HCT116 (cell line): ENCODE measurements around the gene ADAMTS15. TPM values are rescaled to one million over a fixed set of nuclear protein-coding genes. Genes with fewer than 3 reads are reported as not detected.

Source experiments
- ATAC-seq: fragments of 200-7000 bp; cut with Tn5 transposase; 2 replicates; pipeline ENCODE4 v1.9.1; 2020; ENCODE audit warnings: mild to moderate bottlenecking, moderate library complexity
- BruUV-seq: library from RNA; stranded (reverse); fragments of 400-500 nt; replicated peaks from 2 replicates; lab custom pipeline; 2021; lab: Mats Ljungman, UMichigan
- CTCF ChIA-PET: fragments of 300-600 bp; sonication (Branson Sonifier 250); formaldehyde crosslinking; loops from one replicate; lab custom pipeline; 2021; ENCODE audit warnings: antibody characterized with exemption; lab: Charles Lee
- POLR2A ChIA-PET: fragments of 300-600, 350-600 bp; sonication (Branson Sonifier 250); formaldehyde crosslinking; loops from one replicate; lab custom pipeline; 2021; ENCODE audit warnings: antibody characterized with exemption; lab: Charles Lee
- RAD21 ChIA-PET, 2 experiments: fragments of 300-600 bp; sonication (Branson Sonifier 250); formaldehyde crosslinking; loops; one replicate each; lab custom pipeline; 2023; ENCODE audit warnings: low total read pairs in 2 of 2; ENCODE audit not compliant: uncharacterized antibody in 2 of 2, unreplicated experiment in 2 of 2, low non-redundant PET in 1 of 2; lab: Charles Lee
- DNase-seq: peaks from one replicate; pipeline ENCODE4 v3.0.0-alpha.2; 2010; ENCODE audit warnings: low read depth, low spot score
- H2AFZ ChIP-seq: fragments of 200-600 bp; shearing (Covaris generic), sonication (generic); 2 replicates; pipeline ENCODE4 v1.6.1; 2017; ENCODE audit warnings: low read depth, mixed run types, mixed read lengths, antibody characterized with exemption, low read length; ENCODE audit not compliant: poor library complexity, severe bottlenecking
- H3K27ac ChIP-seq: 2 replicates; pipeline ENCODE4 v1.5.1; 2012; ENCODE audit warnings: low read depth, low read length
- H3K27me3 ChIP-seq: fragments of 200-600 bp; sonication (generic); 2 replicates; pipeline ENCODE4 v1.6.1; 2016; ENCODE audit warnings: mixed run types, low read length, mixed read lengths; ENCODE audit not compliant: insufficient read depth
- H3K36me3 ChIP-seq, 2 experiments: fragments of 200-500 bp in 1 of 2; fragments of 200-600 bp in 1 of 2; sonication (Bioruptor generic) in 1 of 2; sonication (generic) in 1 of 2; 2 replicates each; pipeline versions ENCODE4 v1.5.1 to v1.6.1; 2014 to 2016; ENCODE audit warnings: low read length in 2 of 2, inconsistent platforms in 1 of 2, mixed read lengths in 1 of 2, mixed run types in 1 of 2; ENCODE audit not compliant: insufficient read depth in 2 of 2, control insufficient read depth in 1 of 2
- H3K4me1 ChIP-seq, 2 experiments: fragments of 200-600 bp in 1 of 2; sonication (generic) in 1 of 2; 2 replicates each; pipeline versions ENCODE4 v1.5.1 to v1.6.1; 2012 to 2017; ENCODE audit warnings: low read length in 2 of 2, inconsistent platforms in 1 of 2, mild to moderate bottlenecking in 1 of 2, mixed read lengths in 1 of 2, mixed run types in 1 of 2, moderate library complexity in 1 of 2; ENCODE audit not compliant: insufficient read depth in 2 of 2, control insufficient read depth in 1 of 2
- H3K4me2 ChIP-seq: fragments of 200-600 bp; sonication (generic); 2 replicates; pipeline ENCODE4 v1.6.1; 2017; ENCODE audit warnings: mixed run types, low read length, mixed read lengths
- H3K4me3 ChIP-seq, 2 experiments: fragments of 200-600 bp in 1 of 2; sonication (generic) in 1 of 2; replicated peaks in 1 of 2; 2 replicates each; pipeline ENCODE4 v1.5.1; 2011 to 2016; ENCODE audit warnings: low read length in 2 of 2, control low read depth in 1 of 2, low read depth in 1 of 2, mild to moderate bottlenecking in 1 of 2, mixed read lengths in 1 of 2, mixed run types in 1 of 2
- H3K79me2 ChIP-seq: fragments of 200-600 bp; sonication (generic); 2 replicates; pipeline ENCODE4 v1.6.1; 2017; ENCODE audit warnings: mild to moderate bottlenecking, mixed run types, low read length, moderate library complexity, mixed read lengths; ENCODE audit not compliant: insufficient read depth
- H3K9ac ChIP-seq: fragments of 200-600 bp; sonication (generic); 2 replicates; pipeline ENCODE4 v1.6.1; 2016; ENCODE audit warnings: low read length, mixed read lengths
- H3K9me2 ChIP-seq: fragments of 200-600 bp; sonication (generic), shearing (Covaris generic); 2 replicates; pipeline ENCODE4 v1.6.1; 2017; ENCODE audit warnings: mixed run types, mild to moderate bottlenecking, moderate library complexity; ENCODE audit not compliant: insufficient read depth
- H3K9me3 ChIP-seq, 2 experiments: fragments of 200-500 bp in 1 of 2; fragments of 200-600 bp in 1 of 2; sonication (Bioruptor generic) in 1 of 2; sonication (generic) in 1 of 2; 2 replicates each; pipeline ENCODE4 v1.6.1; 2014 to 2017; ENCODE audit warnings: low read length in 2 of 2, mixed read lengths in 2 of 2, inconsistent platforms in 1 of 2, low read depth in 1 of 2, mild to moderate bottlenecking in 1 of 2, mixed run types in 1 of 2, moderate library complexity in 1 of 2; ENCODE audit not compliant: control insufficient read depth in 1 of 2, insufficient read depth in 1 of 2
- H4K20me1 ChIP-seq: fragments of 200-600 bp; sonication (generic), shearing (Covaris generic); 2 replicates; pipeline ENCODE4 v1.6.1; 2017; ENCODE audit warnings: mixed run types, mild to moderate bottlenecking, moderate library complexity; ENCODE audit not compliant: insufficient read depth
- CBX3 ChIP-seq: IDR thresholded peaks from 2 replicates; pipeline ENCODE4 v1.6.1; 2012; ENCODE audit warnings: low read depth
- EGR1 ChIP-seq: IDR thresholded peaks from 2 replicates; pipeline ENCODE4 v1.6.1; 2012; ENCODE audit warnings: low read depth
- EZH2phosphoT487 ChIP-seq: fragments of 200-600 bp; IDR thresholded peaks from 2 replicates; pipeline ENCODE4 v1.6.1; 2018; ENCODE audit warnings: antibody characterized with exemption, borderline replicate concordance
- POLR2A ChIP-seq: IDR thresholded peaks from 2 replicates; pipeline ENCODE4 v1.7.0; 2011; ENCODE audit warnings: borderline replicate concordance; ENCODE audit not compliant: insufficient read depth, insufficient read length; ENCODE audit errors: extremely low read depth
- POLR2AphosphoS5 ChIP-seq: IDR thresholded peaks from 2 replicates; pipeline ENCODE4 v1.6.1; 2011; ENCODE audit warnings: mild to moderate bottlenecking, low read depth, low read length, moderate library complexity
- SP1 ChIP-seq: IDR thresholded peaks from 2 replicates; pipeline ENCODE4 v1.6.1; 2012; ENCODE audit warnings: low read depth
- TCF7L2 ChIP-seq: IDR thresholded peaks from 2 replicates; pipeline ENCODE4 v1.7.0; 2011; ENCODE audit warnings: borderline replicate concordance, inconsistent platforms; ENCODE audit not compliant: insufficient read depth, insufficient read length; ENCODE audit errors: extremely low read depth
- YY1 ChIP-seq: IDR thresholded peaks from 2 replicates; pipeline ENCODE4 v1.6.1; 2011; ENCODE audit warnings: low read length, low read depth, moderate library complexity, mild to moderate bottlenecking; ENCODE audit not compliant: insufficient replicate concordance; ENCODE audit errors: extremely low read depth
- ZNF274 ChIP-seq: fragments of 200-500 bp; sonication (Bioruptor generic); IDR thresholded peaks from 2 replicates; pipeline ENCODE4 v1.6.1; 2014; ENCODE audit warnings: mild to moderate bottlenecking, low read depth, low read length, inconsistent platforms
- intact Hi-C: fragments of 100-400 bp; cut with micrococcal nuclease; formaldehyde crosslinking; loops from 2 replicates; pipeline ENCODE4 v1.10.0; 2022
- total RNA-seq: library from RNA; stranded (reverse); gene quantifications from one replicate; pipeline ENCODE4 v1.2.1, GENCODE V29; 2021; ENCODE audit not compliant: unreplicated experiment
- TF ChIP-seq, protein P1 (sequence below): IDR thresholded peaks from 2 replicates; pipeline ENCODE4 v1.6.1; 2012
- TF ChIP-seq, protein P2 (sequence below): IDR thresholded peaks from 2 replicates; pipeline ENCODE4 v1.6.1; 2012

The ADAMTS15 gene
- total RNA-seq, 1 experiment from 2014 or later = 0.44 TPM

DNA sequence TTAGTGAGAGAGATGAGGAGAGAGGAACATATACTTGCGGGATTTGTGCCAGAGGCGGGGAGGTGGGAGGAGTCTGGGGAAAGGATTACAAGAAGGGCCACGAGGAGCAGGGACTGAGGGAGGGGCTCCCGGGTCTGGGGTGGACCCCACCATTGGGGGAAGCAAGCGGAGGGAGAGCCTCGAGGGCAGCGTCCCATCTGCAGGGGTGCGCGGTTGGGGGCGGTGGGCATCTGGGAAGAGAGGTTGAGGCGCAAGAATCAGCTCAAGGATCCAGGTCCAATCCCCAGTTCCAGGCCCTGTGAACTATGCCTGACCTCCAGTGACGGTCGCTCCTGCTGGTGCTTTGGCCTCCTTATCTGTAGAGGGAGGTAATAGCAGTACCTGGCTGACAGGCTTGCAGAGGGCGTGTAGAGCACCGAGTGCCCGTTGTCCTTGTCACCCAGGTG lies 38.0 kb downstream of the ADAMTS15 start:
- CTCF ChIA-PET = no interaction called here
- H4K20me1 ChIP-seq = no peaks in the 10 kb centered on the region
- H3K79me2 ChIP-seq = no peaks in the 10 kb centered on the region
- BruUV-seq = no TSS peak
- RAD21 ChIA-PET = no interaction called here
- ATAC-seq = no peak
- H3K9ac ChIP-seq = no peak overlapping the region
- TF ChIP-seq SP1 = no peak
- no peak for TF ChIP-seq EGR1
- TF ChIP-seq, all 23 proteins: peak for 0
- Histone ChIP-seq H2AFZ (no peak overlapping the region), H3K36me3 (no peaks in the 10 kb centered on the region), H3K9me2 (no peaks in the 10 kb centered on the region), H3K4me2 (no peak overlapping the region), H3K27ac (no peak overlapping the region), H3K4me1 (no peaks in the 10 kb centered on the region), H3K4me3 (no peak overlapping the region), H3K27me3 (no peaks in the 10 kb centered on the region), H3K9me3 (no peaks in the 10 kb centered on the region)
- DNase-seq = no peak
- intact Hi-C loops = no loop called here
- POLR2A ChIA-PET = no interaction called here

DNA sequence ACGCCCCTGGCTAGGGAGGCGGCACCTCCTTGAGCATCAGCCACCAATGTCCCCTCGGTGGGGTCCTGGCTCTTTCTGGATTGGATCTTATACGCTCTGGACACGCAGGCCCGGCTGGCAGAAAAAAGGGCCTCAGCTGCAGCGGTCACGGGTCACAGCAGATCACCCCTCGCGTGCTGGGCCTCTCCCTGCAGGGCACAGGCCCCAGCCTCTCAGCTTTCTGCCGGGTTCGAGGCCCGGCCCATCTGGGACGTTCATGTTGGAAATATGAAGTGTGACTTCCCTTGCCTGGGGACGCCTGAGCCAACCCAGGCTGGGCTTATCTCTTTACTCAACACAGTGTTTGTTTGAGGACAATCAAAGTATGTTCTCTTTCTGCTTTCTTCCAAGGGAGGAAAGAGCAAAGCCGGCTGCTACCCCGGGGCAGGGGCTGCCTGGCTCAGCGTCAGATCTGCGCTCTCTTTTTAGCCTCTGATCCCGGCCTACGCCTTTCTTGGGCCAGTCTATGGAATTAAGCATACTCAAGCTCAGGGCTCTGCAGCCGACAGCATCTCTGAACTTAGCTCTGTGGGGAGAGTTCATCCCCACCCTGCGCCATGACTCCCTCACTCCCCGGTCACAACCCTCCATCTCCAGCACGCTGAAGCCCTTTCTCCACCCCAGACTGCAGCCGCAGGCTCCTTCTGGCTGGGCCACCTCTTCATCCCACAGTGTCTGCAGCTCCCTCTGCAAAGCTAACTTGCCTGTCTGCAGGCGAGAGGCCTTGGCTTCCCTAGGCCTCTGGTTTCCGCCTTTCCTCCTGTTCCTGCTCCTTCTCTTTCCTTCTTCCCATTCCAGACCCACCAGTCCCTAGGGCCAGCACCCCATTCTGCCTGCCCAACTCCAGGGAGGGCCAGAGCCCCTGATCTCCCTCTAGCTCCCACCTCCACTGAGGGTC lies 38.8 kb downstream of the ADAMTS15 start:
- Histone ChIP-seq H3K9me3 (no peaks in the 10 kb centered on the region), H3K4me1 (no peaks in the 10 kb centered on the region), H3K36me3 (no peaks in the 10 kb centered on the region), H2AFZ (no peak overlapping the region), H3K4me3 (no peak overlapping the region), H3K9me2 (no peaks in the 10 kb centered on the region), H4K20me1 (no peaks in the 10 kb centered on the region), H3K9ac (no peak overlapping the region), H3K79me2 (no peaks in the 10 kb centered on the region), H3K27ac (no peak overlapping the region), H3K4me2 (no peak overlapping the region), H3K27me3 (no peaks in the 10 kb centered on the region)
- TF ChIP-seq EZH2phosphoT487 (no peak), POLR2A (no peak), POLR2AphosphoS5 (no peak), SP1 (no peak), YY1 (no peak), CBX3 (no peak), TCF7L2 (no peak), ZNF274 (no peak), EGR1 (no peak)
- TF ChIP-seq, protein P1, sequence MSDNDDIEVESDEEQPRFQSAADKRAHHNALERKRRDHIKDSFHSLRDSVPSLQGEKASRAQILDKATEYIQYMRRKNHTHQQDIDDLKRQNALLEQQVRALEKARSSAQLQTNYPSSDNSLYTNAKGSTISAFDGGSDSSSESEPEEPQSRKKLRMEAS = no peak
- TF ChIP-seq, protein P2, sequence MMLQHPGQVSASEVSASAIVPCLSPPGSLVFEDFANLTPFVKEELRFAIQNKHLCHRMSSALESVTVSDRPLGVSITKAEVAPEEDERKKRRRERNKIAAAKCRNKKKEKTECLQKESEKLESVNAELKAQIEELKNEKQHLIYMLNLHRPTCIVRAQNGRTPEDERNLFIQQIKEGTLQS = no peak
- RAD21 ChIA-PET = no interaction called here
- no peak for DNase-seq
- intact Hi-C loops = no loop called here
- no TSS peak for BruUV-seq
- POLR2A ChIA-PET = no interaction called here
- ATAC-seq = no peak
- CTCF ChIA-PET = no interaction called here
